ENCODE results near the gene IRF4. TPM values are rescaled to one million over a fixed set of nuclear protein-coding genes. Genes with fewer than 3 reads are reported as not detected.
"Not testable (repeated sequence)": the region's sequence is repeated elsewhere in the genome, so short reads cannot be mapped to it uniquely, and the experiment has no call there.

The IRF4 gene
- total RNA-seq, 1 experiment from 2014 or later = 0.72 TPM

GRCh38 chr6:370555-370954 lies 21.0 kb upstream of the IRF4 start:
- peaks cover 14% of the 10 kb centered on the region for H3K27me3 ChIP-seq (ENCODE audit: control insufficient read depth, insufficient read depth, low read length)
- TF ChIP-seq TCF7L2 (IDR thresholded peaks at IDR 0.05; ENCODE audit: low read depth, low read length) (no peak), CTCF (IDR thresholded peaks at IDR 0.05) (no peak), POLR2AphosphoS5 (IDR thresholded peaks at IDR 0.05; ENCODE audit: low read depth, low read length) (no peak), SIN3A (IDR thresholded peaks at IDR 0.05; ENCODE audit: borderline replicate concordance, insufficient read depth, low read depth, low read length) (no peak)
- TF ChIP-seq, protein P1, sequence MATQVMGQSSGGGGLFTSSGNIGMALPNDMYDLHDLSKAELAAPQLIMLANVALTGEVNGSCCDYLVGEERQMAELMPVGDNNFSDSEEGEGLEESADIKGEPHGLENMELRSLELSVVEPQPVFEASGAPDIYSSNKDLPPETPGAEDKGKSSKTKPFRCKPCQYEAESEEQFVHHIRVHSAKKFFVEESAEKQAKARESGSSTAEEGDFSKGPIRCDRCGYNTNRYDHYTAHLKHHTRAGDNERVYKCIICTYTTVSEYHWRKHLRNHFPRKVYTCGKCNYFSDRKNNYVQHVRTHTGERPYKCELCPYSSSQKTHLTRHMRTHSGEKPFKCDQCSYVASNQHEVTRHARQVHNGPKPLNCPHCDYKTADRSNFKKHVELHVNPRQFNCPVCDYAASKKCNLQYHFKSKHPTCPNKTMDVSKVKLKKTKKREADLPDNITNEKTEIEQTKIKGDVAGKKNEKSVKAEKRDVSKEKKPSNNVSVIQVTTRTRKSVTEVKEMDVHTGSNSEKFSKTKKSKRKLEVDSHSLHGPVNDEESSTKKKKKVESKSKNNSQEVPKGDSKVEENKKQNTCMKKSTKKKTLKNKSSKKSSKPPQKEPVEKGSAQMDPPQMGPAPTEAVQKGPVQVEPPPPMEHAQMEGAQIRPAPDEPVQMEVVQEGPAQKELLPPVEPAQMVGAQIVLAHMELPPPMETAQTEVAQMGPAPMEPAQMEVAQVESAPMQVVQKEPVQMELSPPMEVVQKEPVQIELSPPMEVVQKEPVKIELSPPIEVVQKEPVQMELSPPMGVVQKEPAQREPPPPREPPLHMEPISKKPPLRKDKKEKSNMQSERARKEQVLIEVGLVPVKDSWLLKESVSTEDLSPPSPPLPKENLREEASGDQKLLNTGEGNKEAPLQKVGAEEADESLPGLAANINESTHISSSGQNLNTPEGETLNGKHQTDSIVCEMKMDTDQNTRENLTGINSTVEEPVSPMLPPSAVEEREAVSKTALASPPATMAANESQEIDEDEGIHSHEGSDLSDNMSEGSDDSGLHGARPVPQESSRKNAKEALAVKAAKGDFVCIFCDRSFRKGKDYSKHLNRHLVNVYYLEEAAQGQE (IDR thresholded peaks at IDR 0.05; ENCODE audit: insufficient read depth in 1 of 2, low read depth in 2 of 2, low read length in 1 of 2) = no peak
- H3K4me3 ChIP-seq (ENCODE audit: low read depth in 2 of 2, low read length in 2 of 2) = no peak overlapping the region
- no peaks in the 10 kb centered on the region for H3K9me3 ChIP-seq (ENCODE audit: control insufficient read depth, insufficient read depth, low read depth, low read length)
- in situ Hi-C loops (cut with HindIII; ENCODE audit: low pct_unique_long_range_greater_than_20kb, low sequenced_read_pairs) = no loop called here
- ATAC-seq (no peak), DNase-seq (ENCODE audit: low read depth, low spot score) (no peak)
- H3K4me1 ChIP-seq (ENCODE audit: control insufficient read depth, insufficient read depth, low read length) = no peaks in the 10 kb centered on the region
- H3K36me3 ChIP-seq (ENCODE audit: control insufficient read depth, insufficient read depth, low read length) = no peaks in the 10 kb centered on the region
- intact Hi-C loops (cut with micrococcal nuclease; ENCODE audit: unreplicated experiment) = no loop called here
- no TSS peak for BruUV-seq (replicated peaks)
- ChIA-PET POLR2A (no interaction called here), CTCF (no interaction called here)
- H3K27ac ChIP-seq (ENCODE audit: low read length) = no peak overlapping the region

GRCh38 chr6:371851-372250 lies 19.7 kb upstream of the IRF4 start:
- in situ Hi-C loops (cut with HindIII; ENCODE audit: low pct_unique_long_range_greater_than_20kb, low sequenced_read_pairs); H3K4me1 ChIP-seq (ENCODE audit: control insufficient read depth, insufficient read depth, low read length); H3K27me3 ChIP-seq (ENCODE audit: control insufficient read depth, insufficient read depth, low read length); H3K4me3 ChIP-seq (ENCODE audit: low read depth in 2 of 2, low read length in 2 of 2); DNase-seq (ENCODE audit: low read depth, low spot score); CTCF ChIA-PET; BruUV-seq (replicated peaks); POLR2A ChIA-PET; H3K27ac ChIP-seq (ENCODE audit: low read length); H3K9me3 ChIP-seq (ENCODE audit: control insufficient read depth, insufficient read depth, low read depth, low read length); intact Hi-C loops (cut with micrococcal nuclease; ENCODE audit: unreplicated experiment); H3K36me3 ChIP-seq (ENCODE audit: control insufficient read depth, insufficient read depth, low read length); ATAC-seq: not testable (repeated sequence)

DNA sequence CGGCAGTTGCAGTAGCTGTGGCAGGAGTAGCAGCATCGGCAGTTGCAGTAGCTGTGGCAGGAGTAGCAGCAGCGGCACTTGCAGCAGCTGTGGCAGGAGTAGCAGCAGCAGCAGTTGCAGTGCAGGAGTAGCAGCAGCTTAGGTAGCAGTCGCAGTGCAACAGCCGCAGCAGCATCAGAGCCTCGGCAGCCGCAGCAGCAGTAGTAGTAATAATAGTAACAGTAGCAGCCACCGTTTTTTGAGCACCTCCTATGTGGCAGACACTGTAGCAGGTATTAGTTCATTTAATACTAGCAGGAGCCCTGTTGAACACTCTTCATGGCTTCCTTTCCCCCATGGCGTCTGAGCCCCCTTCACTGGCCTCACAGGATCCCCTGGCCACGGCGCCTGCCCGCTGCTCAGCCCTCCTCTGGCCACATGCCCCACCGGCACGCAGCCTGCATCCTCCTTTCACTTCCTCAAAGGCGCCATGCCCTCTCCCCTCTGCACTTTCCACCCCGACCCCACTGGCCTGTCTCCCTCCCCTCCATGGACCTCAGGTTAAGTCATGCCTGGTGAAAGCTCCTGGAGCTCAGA lies 19.1 kb upstream of the IRF4 start:
- no peak overlapping the region for H3K4me3 ChIP-seq (ENCODE audit: low read depth in 2 of 2, low read length in 2 of 2)
- no peak overlapping the region for H3K27ac ChIP-seq (ENCODE audit: low read length)
- H3K27me3 ChIP-seq (ENCODE audit: control insufficient read depth, insufficient read depth, low read length) = peaks cover 5% of the 10 kb centered on the region
- ChIA-PET POLR2A (no interaction called here), CTCF (no interaction called here)
- H3K9me3 ChIP-seq (ENCODE audit: control insufficient read depth, insufficient read depth, low read depth, low read length) = no peaks in the 10 kb centered on the region
- DNase-seq (ENCODE audit: low read depth, low spot score) = no peak
- TF ChIP-seq, protein P1 (IDR thresholded peaks at IDR 0.05; ENCODE audit: insufficient read depth in 1 of 2, low read depth in 2 of 2, low read length in 1 of 2) = no peak
- TF ChIP-seq SIN3A (IDR thresholded peaks at IDR 0.05; ENCODE audit: borderline replicate concordance, insufficient read depth, low read depth, low read length) (no peak), CTCF (IDR thresholded peaks at IDR 0.05) (no peak), POLR2AphosphoS5 (IDR thresholded peaks at IDR 0.05; ENCODE audit: low read depth, low read length) (no peak), TCF7L2 (IDR thresholded peaks at IDR 0.05; ENCODE audit: low read depth, low read length) (no peak)
- no peak for ATAC-seq
- H3K36me3 ChIP-seq (ENCODE audit: control insufficient read depth, insufficient read depth, low read length) = no peaks in the 10 kb centered on the region
- no peaks in the 10 kb centered on the region for H3K4me1 ChIP-seq (ENCODE audit: control insufficient read depth, insufficient read depth, low read length)
- intact Hi-C loops (cut with micrococcal nuclease; ENCODE audit: unreplicated experiment) = no loop called here
- in situ Hi-C loops (cut with HindIII; ENCODE audit: low pct_unique_long_range_greater_than_20kb, low sequenced_read_pairs) = no loop called here
- BruUV-seq (replicated peaks) = no TSS peak

Data from Panc1 (cell line).